ENCODE data around the gene TOMM40L.

The TOMM40L gene

GRCh38 chr1:161216945-161217712, 8.7 kb upstream of the TOMM40L start:
- no peak overlapping the region for H3K4me3 ChIP-seq (ENCODE audit: low read depth, low read length)
- no peak for DNase-seq (ENCODE audit: low read depth)
- TF ChIP-seq CTCF (IDR thresholded peaks at IDR 0.05; ENCODE audit: control insufficient read depth, extremely low read depth, insufficient read depth) = no peak

- no peak for DNase-seq (ENCODE audit: low read depth)
- no peak for TF ChIP-seq CTCF (IDR thresholded peaks at IDR 0.05; ENCODE audit: control insufficient read depth, extremely low read depth, insufficient read depth)
- no peak overlapping the region for H3K4me3 ChIP-seq (ENCODE audit: low read depth, low read length)
These were observed 8.0 kb upstream of the TOMM40L start for GRCh38 chr1:161217831-161218230.

- no peak for TF ChIP-seq CTCF (IDR thresholded peaks at IDR 0.05; ENCODE audit: control insufficient read depth, extremely low read depth, insufficient read depth)
- DNase-seq (ENCODE audit: low read depth) = no peak
These were observed 7.4 kb upstream of the TOMM40L start for GRCh38 chr1:161218301-161219077.

GRCh38 chr1:161219078-161219892, 6.6 kb upstream of the TOMM40L start:
- no peak overlapping the region for H3K4me3 ChIP-seq (ENCODE audit: low read depth, low read length)
- no peak for DNase-seq (ENCODE audit: low read depth)
- no peak for TF ChIP-seq CTCF (IDR thresholded peaks at IDR 0.05; ENCODE audit: control insufficient read depth, extremely low read depth, insufficient read depth)

More at GRCh38 chr1:161218301-161219077, 7.4 kb upstream of the TOMM40L start:
- no peak overlapping the region for H3K4me3 ChIP-seq (ENCODE audit: low read depth, low read length)

GRCh38 chr1:161220002-161220401, 5.9 kb upstream of the TOMM40L start:
- TF ChIP-seq CTCF (IDR thresholded peaks at IDR 0.05; ENCODE audit: control insufficient read depth, extremely low read depth, insufficient read depth) = no peak
- no peak overlapping the region for H3K4me3 ChIP-seq (ENCODE audit: low read depth, low read length)
- no peak for DNase-seq (ENCODE audit: low read depth)

- DNase-seq (ENCODE audit: low read depth) = no peak
- no peak overlapping the region for H3K4me3 ChIP-seq (ENCODE audit: low read depth, low read length)
- TF ChIP-seq CTCF (IDR thresholded peaks at IDR 0.05; ENCODE audit: control insufficient read depth, extremely low read depth, insufficient read depth) = no peak
These were observed 3.5 kb upstream of the TOMM40L start for GRCh38 chr1:161222175-161223019.
